AG09319 (cell line): ENCODE measurements around the gene ERLEC1.
"Not testable (repeated sequence)": the region's sequence is repeated elsewhere in the genome, so short reads cannot be mapped to it uniquely, and the experiment has no call there.

Experiments used
- DNase-seq: peaks from one replicate; pipeline ENCODE4 v3.0.0-alpha.2; 2010; ENCODE audit warnings: low read depth; ENCODE audit errors: extremely low read depth
- CTCF ChIP-seq: IDR thresholded peaks from 2 replicates; pipeline ENCODE4 v1.5.1; 2011; ENCODE audit warnings: low read depth, mild to moderate bottlenecking, inconsistent platforms, low read length, moderate library complexity

The ERLEC1 gene

GRCh38 chr2:53751728-53752127 lies 35.1 kb upstream of the ERLEC1 start:
- no peak for DNase-seq
- no peak for TF ChIP-seq CTCF

- no peak for DNase-seq
- no peak for TF ChIP-seq CTCF
Observed at GRCh38 chr2:53752385-53752784, 34.5 kb upstream of the ERLEC1 start.

GRCh38 chr2:53753041-53753440 lies 33.8 kb upstream of the ERLEC1 start:
- DNase-seq: no peak
- no peak for TF ChIP-seq CTCF

GRCh38 chr2:53755121-53755520 lies 31.7 kb upstream of the ERLEC1 start:
- TF ChIP-seq CTCF: no peak
- no peak for DNase-seq

GRCh38 chr2:53756644-53757043 lies 30.2 kb upstream of the ERLEC1 start:
- DNase-seq: no peak
- no peak for TF ChIP-seq CTCF

GRCh38 chr2:53757206-53757605 lies 29.6 kb upstream of the ERLEC1 start:
- not testable (repeated sequence) for DNase-seq

- no peak for TF ChIP-seq CTCF
- no peak for DNase-seq
Observed at GRCh38 chr2:53765767-53766166, 21.1 kb upstream of the ERLEC1 start.

GRCh38 chr2:53767405-53768241 lies 19.2 kb upstream of the ERLEC1 start, which contains the start of gene CHAC2:
Gene CHAC2, plus strand, starts transcription at chr2:53767804. Its CDS starts 83 bp downstream, at chr2:53767887.
- no peak for DNase-seq
- peak; percentile 35 for TF ChIP-seq CTCF
